RKO (cell line): ENCODE measurements around the gene HS3ST1.

Experiments
- DNase-seq: peaks from one replicate; pipeline ENCODE4 v3.0.0-alpha.2; 2016; ENCODE audit warnings: low spot score

The HS3ST1 gene

GRCh38 chr4:11428231-11428898 is at the start of gene HS3ST1:
Gene HS3ST1 (minus strand): TSS chr4:11428894. CDS start chr4:11400005, 28,889 bp downstream.
- DNase-seq: no peak

- no peak for DNase-seq
These were observed 47.2 kb upstream of the HS3ST1 start for GRCh38 chr4:11475871-11476270.

- no peak for DNase-seq
These were observed 45.5 kb upstream of the HS3ST1 start for GRCh38 chr4:11474146-11474545.

- DNase-seq: no peak
These were observed 43.8 kb upstream of the HS3ST1 start for GRCh38 chr4:11472535-11472934.

- no peak for DNase-seq
These were observed 42.9 kb upstream of the HS3ST1 start for GRCh38 chr4:11471618-11472017.

- no peak for DNase-seq
These were observed 42.4 kb upstream of the HS3ST1 start for GRCh38 chr4:11471046-11471441.

- no peak for DNase-seq
These were observed 41.8 kb upstream of the HS3ST1 start for GRCh38 chr4:11470438-11471045.

- no peak for DNase-seq
These were observed 41.1 kb upstream of the HS3ST1 start for GRCh38 chr4:11469650-11470437.

GRCh38 chr4:11468901-11469300 is 40.2 kb upstream of the HS3ST1 start:
- no peak for DNase-seq

GRCh38 chr4:11467931-11468330 is 39.2 kb upstream of the HS3ST1 start:
- DNase-seq: no peak

GRCh38 chr4:11463707-11464106 is 35.0 kb upstream of the HS3ST1 start:
- no peak for DNase-seq

- no peak for DNase-seq
These were observed 27.7 kb upstream of the HS3ST1 start for GRCh38 chr4:11456401-11456800.

- DNase-seq: no peak
These were observed 26.6 kb upstream of the HS3ST1 start for GRCh38 chr4:11455201-11455835.

GRCh38 chr4:11451716-11452115 is 23.0 kb upstream of the HS3ST1 start:
- DNase-seq: no peak

- DNase-seq: no peak
These were observed 17.6 kb upstream of the HS3ST1 start for GRCh38 chr4:11446155-11446811.

- DNase-seq: no peak
These were observed 12.5 kb upstream of the HS3ST1 start for GRCh38 chr4:11441194-11441556.

GRCh38 chr4:11440481-11441193 is 11.9 kb upstream of the HS3ST1 start:
- DNase-seq: no peak

- no peak for DNase-seq
These were observed 11.1 kb upstream of the HS3ST1 start for GRCh38 chr4:11439836-11440235.

GRCh38 chr4:11438647-11439046 is 10.0 kb upstream of the HS3ST1 start:
- DNase-seq: no peak

- DNase-seq: no peak
These were observed 8.0 kb upstream of the HS3ST1 start for GRCh38 chr4:11436673-11437072.

GRCh38 chr4:11436084-11436483 is 7.4 kb upstream of the HS3ST1 start:
- no peak for DNase-seq

- no peak for DNase-seq
These were observed 6.9 kb upstream of the HS3ST1 start for GRCh38 chr4:11435557-11435956.
